GM21515 (cell line): ENCODE data around the gene TIMM21.

Experiments used
- ATAC-seq: cut with Tn5 transposase; IDR thresholded peaks from one replicate; pipeline ENCODE4 v1.9.1; 2021; ENCODE audit not compliant: unreplicated experiment

The TIMM21 gene

GRCh38 chr18:74147779-74148542 lies at the start of gene TIMM21, which contains the start of gene FBXO15:
TSS of gene TIMM21 (plus strand) at chr18:74148523. CDS start at chr18:74148809, 286 bp downstream.
TSS of gene FBXO15 (minus strand) at chr18:74147834. CDS start at chr18:74147785, 49 bp downstream.
- ATAC-seq = peak; percentile 91

GRCh38 chr18:74108460-74108859 lies 39.9 kb upstream of the TIMM21 start:
- no peak for ATAC-seq

GRCh38 chr18:74110149-74110548 lies 38.2 kb upstream of the TIMM21 start:
- no peak for ATAC-seq

- ATAC-seq = no peak
These were observed 37.3 kb upstream of the TIMM21 start for GRCh38 chr18:74110976-74111375.

GRCh38 chr18:74113711-74114110 lies 34.6 kb upstream of the TIMM21 start:
- ATAC-seq = no peak

- no peak for ATAC-seq
These were observed 34.2 kb upstream of the TIMM21 start for GRCh38 chr18:74114116-74114515.

GRCh38 chr18:74115046-74115445 lies 33.3 kb upstream of the TIMM21 start:
- ATAC-seq = no peak

GRCh38 chr18:74116633-74117554 lies 31.4 kb upstream of the TIMM21 start:
- ATAC-seq = no peak

- no peak for ATAC-seq
These were observed 25.1 kb upstream of the TIMM21 start for GRCh38 chr18:74123200-74123599.

- no peak for ATAC-seq
These were observed 23.7 kb upstream of the TIMM21 start for GRCh38 chr18:74124642-74125041.

GRCh38 chr18:74126684-74127655 lies 21.4 kb upstream of the TIMM21 start:
- ATAC-seq = no peak

GRCh38 chr18:74128159-74128558 lies 20.2 kb upstream of the TIMM21 start:
- ATAC-seq = no peak

GRCh38 chr18:74131124-74131523 lies 17.2 kb upstream of the TIMM21 start:
- ATAC-seq = no peak

GRCh38 chr18:74132201-74132600 lies 16.1 kb upstream of the TIMM21 start:
- ATAC-seq = no peak

- ATAC-seq = no peak
These were observed 10.3 kb upstream of the TIMM21 start for GRCh38 chr18:74137920-74138538.

- no peak for ATAC-seq
These were observed 8.9 kb upstream of the TIMM21 start for GRCh38 chr18:74139411-74139810.

GRCh38 chr18:74139888-74140287 lies 8.4 kb upstream of the TIMM21 start:
- no peak for ATAC-seq

GRCh38 chr18:74140582-74140981 lies 7.7 kb upstream of the TIMM21 start:
- ATAC-seq = no peak

GRCh38 chr18:74141667-74142066 lies 6.7 kb upstream of the TIMM21 start:
- ATAC-seq = no peak

- no peak for ATAC-seq
These were observed 6.1 kb upstream of the TIMM21 start for GRCh38 chr18:74142252-74142651.
